Activated CD4-positive, CD25-positive, alpha-beta regulatory T cell (primary cell): ENCODE results near the gene SRGAP2.
"Not testable (repeated sequence)": the region's sequence is repeated elsewhere in the genome, so short reads cannot be mapped to it uniquely, and the experiment has no call there.

Experiments used
- DNase-seq, 4 experiments: peaks; one replicate each; lab custom pipeline; 2025; lab: John Stamatoyannopoulos, UW

The SRGAP2 gene

GRCh38 chr1:206203364-206204158 is at the start of gene SRGAP2:
Gene SRGAP2, plus strand, starts transcription at chr1:206203541. Its CDS starts 2,430 bp downstream, at chr1:206205971.
- peak; percentile 2 to 8 (median 6) for DNase-seq

DNA sequence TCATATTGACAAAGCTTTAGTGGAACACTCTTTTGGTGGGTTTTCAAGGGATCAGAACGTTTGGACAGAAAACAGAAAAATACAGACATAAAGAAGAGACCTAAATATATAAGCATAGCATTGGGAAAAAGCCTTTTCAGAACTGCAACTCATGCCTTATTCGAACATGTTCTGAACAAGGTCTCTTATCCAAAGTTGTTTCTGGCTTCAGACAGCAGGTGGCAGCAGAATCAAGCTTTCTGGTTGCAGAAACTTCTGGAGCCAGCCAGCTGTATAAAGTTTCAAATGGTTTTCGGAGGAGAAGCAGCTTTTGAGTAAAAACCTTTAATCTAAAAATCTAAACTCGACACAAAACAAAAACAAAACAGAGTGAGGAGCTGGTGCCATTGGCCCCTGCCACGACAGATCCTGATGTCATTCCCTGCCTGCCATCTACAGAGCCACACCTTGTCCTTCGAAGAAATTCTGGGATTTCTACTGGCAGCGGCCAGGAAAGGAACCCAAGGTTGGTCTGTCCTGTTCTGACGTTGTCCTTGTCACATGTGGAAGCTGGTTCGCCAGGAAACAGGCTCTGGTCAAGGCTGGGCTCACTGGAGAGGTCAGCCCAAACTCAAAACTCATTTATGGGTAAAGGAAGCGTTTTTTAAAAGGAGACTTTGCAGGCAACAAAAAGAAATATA is 35.9 kb upstream of the SRGAP2 start:
- not testable (repeated sequence) for DNase-seq

DNA sequence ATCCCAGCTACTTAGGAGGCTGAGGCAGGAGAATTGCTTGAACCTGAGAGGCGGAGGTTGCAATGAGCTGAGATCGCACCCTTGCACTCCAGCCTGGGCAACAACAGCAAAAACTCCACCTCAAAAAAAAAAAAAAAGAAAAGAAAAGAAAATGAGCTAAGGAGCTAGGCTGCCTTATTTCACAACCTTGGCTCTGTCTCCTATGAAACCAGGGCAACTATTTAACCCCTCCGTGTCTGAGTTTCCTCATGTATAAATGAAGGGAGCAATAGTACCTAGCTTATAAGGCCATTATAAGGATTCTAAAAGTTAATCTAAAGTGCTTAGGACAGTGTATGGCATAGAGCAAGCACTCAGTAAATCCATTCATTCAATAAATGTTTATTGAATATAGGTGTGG is 33.5 kb upstream of the SRGAP2 start:
- not testable (repeated sequence) for DNase-seq

DNA sequence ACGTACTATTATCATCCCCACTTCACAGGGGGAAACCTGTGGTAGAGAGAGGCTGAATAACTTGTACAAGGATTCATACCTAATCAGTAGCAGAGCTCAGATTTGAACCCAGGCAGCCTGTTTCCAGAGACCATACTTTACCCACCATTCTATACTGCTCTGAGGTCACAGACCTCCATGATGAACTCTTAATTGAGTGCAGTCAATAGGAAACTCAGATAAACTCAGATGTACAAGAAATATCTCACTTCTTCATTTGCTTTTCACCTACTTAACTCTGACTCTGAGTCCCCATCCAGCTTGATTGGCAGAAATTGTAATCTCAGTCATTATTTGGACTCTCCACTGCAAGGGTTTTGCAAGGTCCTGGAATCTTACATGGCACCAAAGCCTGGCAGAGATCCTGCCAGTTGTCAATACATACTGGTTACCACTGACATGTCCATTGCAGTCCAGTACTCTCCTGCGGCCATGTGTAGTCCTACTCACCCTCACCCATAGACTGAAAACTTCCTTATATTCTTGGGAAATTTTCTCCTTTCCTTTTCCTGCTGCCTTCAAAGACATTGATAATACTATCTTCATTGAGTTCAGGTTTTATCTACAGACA is 30.1 kb upstream of the SRGAP2 start:
- not testable (repeated sequence) for DNase-seq

- not testable (repeated sequence) for DNase-seq
Measured at GRCh38 chr1:206174182-206174868, 29.0 kb upstream of the SRGAP2 start.

- not testable (repeated sequence) for DNase-seq
Measured at GRCh38 chr1:206175459-206176113, 27.8 kb upstream of the SRGAP2 start.

GRCh38 chr1:206176114-206176502 is 27.2 kb upstream of the SRGAP2 start:
- not testable (repeated sequence) for DNase-seq

DNA sequence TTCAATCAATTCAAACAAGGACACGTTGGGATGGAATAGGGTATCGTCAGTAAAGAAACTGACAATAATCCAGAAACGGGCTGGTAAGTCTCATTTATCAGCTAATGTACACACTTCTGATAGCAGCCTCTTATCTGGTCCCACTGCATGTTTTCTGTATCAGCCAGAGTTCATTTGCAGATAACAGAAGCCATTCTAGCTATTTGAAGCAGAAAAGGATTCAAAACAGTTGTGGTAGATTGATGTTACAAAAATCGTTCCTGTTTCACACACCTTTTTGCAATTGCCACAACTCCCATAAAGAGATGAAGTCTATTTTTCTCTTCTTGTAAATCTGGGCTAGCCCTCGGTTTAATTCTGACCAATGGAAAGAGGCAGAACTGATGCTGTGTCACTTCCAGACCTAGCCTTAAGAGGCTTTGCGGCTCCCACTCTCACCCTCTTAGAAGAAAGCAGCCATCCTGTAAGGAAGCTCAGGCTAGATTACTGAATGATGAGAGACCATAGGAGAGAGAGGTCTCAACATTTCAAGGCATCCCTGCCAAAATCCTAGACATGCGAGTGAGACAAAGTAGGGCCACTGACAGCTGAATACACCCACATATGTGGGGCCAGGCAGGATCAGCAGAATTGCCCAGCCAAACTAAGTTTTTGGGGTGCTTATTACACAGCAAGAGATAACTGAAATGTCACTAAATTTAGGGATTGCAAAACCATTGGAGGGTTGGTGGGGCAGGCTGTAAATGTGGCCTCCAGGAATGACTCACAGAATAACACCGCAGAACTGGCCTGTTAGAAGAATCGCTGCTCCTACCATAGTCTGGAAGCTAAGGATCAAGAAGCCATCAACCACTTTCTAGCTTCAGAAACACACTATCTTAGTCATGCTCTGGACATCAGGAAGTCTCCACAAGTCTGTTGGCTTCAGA is 25.0 kb upstream of the SRGAP2 start:
- not testable (repeated sequence) for DNase-seq

DNA sequence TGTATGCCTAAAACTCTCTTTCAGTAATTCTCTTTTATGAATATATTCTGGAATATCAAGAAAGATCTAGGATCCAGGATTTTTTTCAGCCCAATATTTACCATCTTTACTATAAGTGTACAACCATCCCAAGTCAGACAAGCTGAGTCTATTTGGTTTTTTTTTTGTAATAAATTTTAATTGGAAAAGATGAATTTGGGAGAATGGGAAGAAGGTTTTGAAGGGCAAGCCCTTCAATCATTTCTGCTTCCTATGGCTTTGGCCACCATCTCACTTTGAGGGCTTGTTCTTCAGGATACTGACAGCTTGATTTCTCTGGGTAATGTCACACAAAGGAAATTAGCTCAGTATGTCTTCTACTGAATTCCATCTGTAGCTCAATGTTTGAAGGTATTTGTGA is 23.7 kb upstream of the SRGAP2 start:
- not testable (repeated sequence) for DNase-seq

DNA sequence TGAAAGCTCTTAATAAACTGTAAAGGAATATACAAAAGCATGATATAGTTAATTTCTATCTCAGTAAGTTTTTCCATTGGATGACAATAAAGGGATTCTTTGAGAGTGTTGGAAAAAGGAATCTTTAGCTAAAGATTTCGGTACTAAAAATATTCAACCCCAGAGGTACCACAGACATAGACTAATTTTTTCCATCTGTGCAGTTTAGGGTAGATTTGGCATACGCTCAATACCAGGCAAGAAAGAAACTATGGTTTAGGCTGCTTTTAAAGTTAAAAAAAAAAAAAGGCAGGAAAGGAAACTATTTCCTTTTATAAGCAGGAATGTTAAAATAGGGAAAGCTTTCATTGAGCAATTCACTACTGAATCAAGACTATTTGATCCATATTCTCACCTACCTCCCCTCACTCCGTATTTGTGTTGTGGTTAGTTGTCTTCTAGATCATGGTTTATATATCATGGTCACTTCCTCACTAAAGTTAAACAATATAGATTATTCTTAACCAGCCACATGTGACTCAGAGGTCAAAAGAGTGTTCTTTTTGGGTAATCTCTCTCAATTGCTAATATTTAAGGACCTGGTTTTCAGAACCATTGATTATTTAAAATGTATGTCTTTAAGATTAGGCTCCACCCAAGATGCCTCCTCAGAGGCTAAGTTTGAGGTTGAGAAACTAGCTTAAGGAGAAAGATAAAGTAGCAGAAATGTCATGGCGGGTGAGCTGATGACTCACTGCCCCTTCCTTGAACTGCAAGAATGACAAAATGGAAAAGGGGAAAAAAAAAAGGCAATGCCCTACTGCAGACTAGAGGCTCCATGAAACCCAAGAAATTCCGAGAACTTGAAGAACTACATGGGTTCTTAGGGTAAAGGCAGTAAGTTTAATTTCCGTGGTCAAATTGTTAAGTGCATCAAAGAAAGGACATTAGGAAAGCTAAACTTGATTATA is 20.7 kb upstream of the SRGAP2 start:
- not testable (repeated sequence) for DNase-seq

GRCh38 chr1:206183788-206184187 is 19.6 kb upstream of the SRGAP2 start:
- DNase-seq: not testable (repeated sequence)

GRCh38 chr1:206185778-206186177 is 17.6 kb upstream of the SRGAP2 start:
- not testable (repeated sequence) for DNase-seq

DNA sequence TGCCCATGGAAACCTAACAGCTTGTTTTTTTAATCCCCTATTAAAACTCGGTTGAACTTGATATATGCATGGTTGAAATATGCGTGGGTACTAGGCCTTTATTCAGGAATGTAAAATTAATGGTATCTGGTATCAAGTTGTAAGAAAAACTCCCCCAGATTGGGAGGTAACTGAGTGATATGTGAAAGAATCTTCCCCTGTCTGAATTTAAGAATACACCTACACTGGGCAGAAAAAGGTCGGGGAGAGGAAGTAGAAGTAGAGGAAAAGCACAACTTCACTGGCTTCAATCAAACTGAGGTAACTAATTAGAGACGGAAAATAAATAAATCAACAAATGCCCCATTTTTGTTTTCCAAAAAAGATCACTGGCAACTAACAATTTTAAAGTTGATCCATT is 16.5 kb upstream of the SRGAP2 start:
- DNase-seq: not testable (repeated sequence)

GRCh38 chr1:206195182-206195581 is 8.2 kb upstream of the SRGAP2 start:
- not testable (repeated sequence) for DNase-seq

GRCh38 chr1:206196748-206197424 is 6.5 kb upstream of the SRGAP2 start:
- DNase-seq: not testable (repeated sequence)

GRCh38 chr1:206202789-206203363 is 465 bp upstream of the SRGAP2 start, which contains the start of gene FAM72A:
Gene FAM72A, minus strand, starts transcription at chr1:206202839. Its CDS starts 814 bp downstream, at chr1:206202025.
- DNase-seq: peak; percentile 74 to 89 (median 86)

DNA sequence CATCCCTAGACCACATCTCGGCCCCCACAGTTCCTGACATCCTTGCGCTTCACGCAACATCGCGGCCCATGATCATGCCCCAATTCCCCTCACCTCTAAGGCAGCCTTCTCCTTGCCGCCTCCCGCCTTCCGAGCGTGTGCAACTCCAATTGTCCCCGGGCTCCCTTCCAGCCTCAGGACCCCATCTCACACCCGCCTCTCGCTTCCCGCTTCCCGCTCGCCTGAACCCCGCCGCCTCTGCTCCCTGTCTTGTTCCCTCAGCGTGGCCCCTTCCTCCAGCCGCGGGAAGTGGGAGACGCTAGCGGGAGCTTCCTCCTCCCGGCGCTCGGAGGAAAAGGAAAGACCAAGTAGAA is 794 bp downstream of the SRGAP2 start:
- not testable (repeated sequence) for DNase-seq

- not testable (repeated sequence) for DNase-seq
Measured at GRCh38 chr1:206204871-206205270, 1.5 kb downstream of the SRGAP2 start.
